ENCODE measurements around the gene VEZT.
"Not testable (repeated sequence)": the region's sequence is repeated elsewhere in the genome, so short reads cannot be mapped to it uniquely, and the experiment has no call there.

The VEZT gene

GRCh38 chr12:95258151-95258550, 40.5 kb downstream of the VEZT start:
- DNase-seq: no peak

- DNase-seq: no peak
Observed at GRCh38 chr12:95258803-95259202, 41.2 kb downstream of the VEZT start.

- DNase-seq: no peak
Observed at GRCh38 chr12:95259368-95259767, 41.8 kb downstream of the VEZT start.

GRCh38 chr12:95261109-95261508, 43.5 kb downstream of the VEZT start:
- no peak for DNase-seq

GRCh38 chr12:95262808-95263207, 45.2 kb downstream of the VEZT start:
- no peak for DNase-seq

GRCh38 chr12:95265765-95266164, 48.2 kb downstream of the VEZT start:
- DNase-seq: no peak

GRCh38 chr12:95266254-95266653, 48.6 kb downstream of the VEZT start:
- no peak for DNase-seq

GRCh38 chr12:95269892-95270291, 52.3 kb downstream of the VEZT start:
- no peak for DNase-seq

GRCh38 chr12:95271465-95271864, 53.9 kb downstream of the VEZT start:
- no peak for DNase-seq

- DNase-seq: no peak
Observed at GRCh38 chr12:95277139-95277538, 59.5 kb downstream of the VEZT start.

GRCh38 chr12:95279856-95280255, 62.2 kb downstream of the VEZT start:
- DNase-seq: no peak

GRCh38 chr12:95282266-95282665, 64.7 kb downstream of the VEZT start:
- DNase-seq: no peak

- DNase-seq: no peak
Observed at GRCh38 chr12:95283371-95283770, 65.8 kb downstream of the VEZT start.

GRCh38 chr12:95286713-95287112, 69.1 kb downstream of the VEZT start:
- DNase-seq: no peak

- DNase-seq: no peak
Observed at GRCh38 chr12:95291501-95291900, 73.9 kb downstream of the VEZT start.

GRCh38 chr12:95298916-95299315, 81.3 kb downstream of the VEZT start:
- no peak for DNase-seq

- no peak for DNase-seq
Observed at GRCh38 chr12:95300286-95300685, 82.7 kb downstream of the VEZT start.

GRCh38 chr12:95303476-95303875, 85.9 kb downstream of the VEZT start:
- no peak for DNase-seq

- no peak for DNase-seq
Observed at GRCh38 chr12:95304673-95305198, 87.1 kb downstream of the VEZT start.

- DNase-seq: no peak
Observed at GRCh38 chr12:95312656-95313055, 95.0 kb downstream of the VEZT start.

- not testable (repeated sequence) for DNase-seq
Observed at GRCh38 chr12:95314756-95315155, 97.1 kb downstream of the VEZT start.

GRCh38 chr12:95316798-95317197, 99.2 kb downstream of the VEZT start:
- no peak for DNase-seq

GRCh38 chr12:95318071-95318545, 100.5 kb downstream of the VEZT start:
- DNase-seq: no peak

GRCh38 chr12:95319694-95320331, 102.2 kb downstream of the VEZT start:
- DNase-seq: no peak
